ENCODE results near the gene TMEM141. TPM values are rescaled to one million over a fixed set of nuclear protein-coding genes. Genes with fewer than 3 reads are reported as not detected.

TMEM141 gene
- total and polyA plus RNA-seq, 2 donors (not counting 3 experiments of a cell fraction or from before 2014, with no cell fraction given), result 43.2 to 146 TPM

DNA sequence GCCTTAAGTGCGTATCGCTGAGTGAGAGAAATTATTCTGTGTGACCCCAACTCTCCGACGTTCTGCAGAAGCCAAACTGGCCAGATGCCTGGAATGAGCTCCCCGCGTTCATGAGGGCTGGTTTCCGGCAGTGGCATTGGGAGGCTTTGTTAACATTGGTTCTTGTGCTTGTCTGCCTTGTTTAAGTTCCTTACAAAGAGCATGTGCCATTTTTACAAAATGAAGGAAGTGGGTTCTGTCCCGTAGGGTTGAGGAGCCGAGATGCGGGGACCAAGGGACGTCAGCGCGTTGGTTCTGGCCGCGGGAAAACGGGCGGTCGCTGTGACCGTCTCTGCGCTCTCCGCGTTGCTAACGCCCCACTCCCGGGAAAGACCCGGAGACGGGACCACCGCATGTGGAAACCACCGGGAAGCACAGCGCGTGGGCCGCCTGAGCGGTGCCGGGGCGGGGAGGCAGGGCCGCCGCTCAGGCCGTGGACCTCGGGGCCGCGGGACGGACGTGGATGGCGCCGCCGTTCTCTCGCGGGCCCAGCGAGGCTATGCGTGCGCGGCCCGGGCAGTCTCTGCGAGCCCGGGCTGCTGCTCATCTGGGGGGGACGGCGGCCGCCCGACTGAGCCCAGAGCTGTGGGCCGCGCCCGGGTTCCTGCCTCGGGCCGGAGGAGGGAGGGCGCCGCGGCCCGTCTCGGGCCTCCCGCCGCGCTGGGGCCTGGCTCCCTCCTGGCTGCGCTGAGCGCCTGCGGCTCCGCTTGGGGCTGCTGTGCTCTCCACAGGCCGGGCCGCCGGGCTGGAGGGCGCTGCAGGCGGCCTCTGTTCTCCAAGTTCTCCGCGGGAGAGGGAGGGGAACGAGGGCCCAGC, 30.1 kb downstream of the TMEM141 start:
- peak; percentile 28 for FAIRE-seq
- Histone ChIP-seq H3K79me2 (ENCODE audit: control insufficient read depth, insufficient read depth, low read length) (peaks cover 13% of the 10 kb centered on the region), H3K4me3 (replicated peaks in 1 of 3; ENCODE audit: insufficient read depth in 1 of 3, low read depth in 1 of 3, low read length in 3 of 3) (peak overlapping the region in 2 of 3 experiments; percentile 2 to 36), H3K9me1 (replicated peaks; ENCODE audit: control insufficient read depth, extremely low read depth, insufficient read depth, low read length) (no peaks in the 10 kb centered on the region), H3K27me3 (ENCODE audit: control insufficient read depth in 2 of 2, insufficient read depth in 2 of 2, low read length in 2 of 2) (no peaks in the 10 kb centered on the region), H3K9me3 (replicated peaks; ENCODE audit: control insufficient read depth, insufficient read depth, low read length) (no peaks in the 10 kb centered on the region), H4K20me1 (replicated peaks; ENCODE audit: control insufficient read depth, extremely low read depth, insufficient read depth, low read length) (no peaks in the 10 kb centered on the region), H3K4me1 (ENCODE audit: control insufficient read depth, extremely low read depth, insufficient read depth, low read length) (peaks cover 6% of the 10 kb centered on the region), H3K27ac (ENCODE audit: insufficient read depth, low read depth, low read length) (no peak overlapping the region), H2AFZ (ENCODE audit: low read depth, low read length) (peak overlapping the region; percentile 36), H3K9ac (replicated peaks; ENCODE audit: extremely low read depth, insufficient read depth, low read length) (peak overlapping the region; percentile 38), H3K36me3 (ENCODE audit: control insufficient read depth in 2 of 2, extremely low read depth in 1 of 2, insufficient read depth in 2 of 2, low read length in 2 of 2) (peaks cover 2 to 18% of the 10 kb centered on the region in 2 experiments), H3K4me2 (ENCODE audit: insufficient read depth, low read length) (peak overlapping the region; percentile 26)
- ChIA-PET CTCF (interaction anchor here (1.0 to 3.8 kb wide), 5 partner anchors 19 to 214 kb away, joined by 3 to 17 read pairs (median 3); partner anchors contain the start of gene AJM1), POLR2A (interaction anchor here (1.0 kb wide), 1 partner anchor 13 kb away, joined by 7 read pairs; the partner anchor contains the start of gene RABL6)
- DNase-seq (ENCODE audit: low read depth, low spot score), result peak; percentile 51
- dilution Hi-C loops (cut with MboI; ENCODE audit: extremely low pct_ligation_motif_present, low sequenced_read_pairs) (loop anchor here (25.0 kb wide), 1 partner anchor 116 kb away; the partner anchor contains the start of genes C8G and FBXW5), intact Hi-C loops (cut with micrococcal nuclease) (no loop called here)
- TF ChIP-seq, protein P1, sequence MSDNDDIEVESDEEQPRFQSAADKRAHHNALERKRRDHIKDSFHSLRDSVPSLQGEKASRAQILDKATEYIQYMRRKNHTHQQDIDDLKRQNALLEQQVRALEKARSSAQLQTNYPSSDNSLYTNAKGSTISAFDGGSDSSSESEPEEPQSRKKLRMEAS (IDR thresholded peaks at IDR 0.05; ENCODE audit: insufficient read depth, insufficient read length), result no peak
- TF ChIP-seq GATA2 (IDR thresholded peaks at IDR 0.05; ENCODE audit: insufficient read depth, insufficient read length, low read depth, low read length) (no peak), CTCF (IDR thresholded peaks at IDR 0.05; ENCODE audit: extremely low read depth in 1 of 2, insufficient read depth in 1 of 2, low read depth in 1 of 2, low read length in 2 of 2) (no peak), JUN (IDR thresholded peaks at IDR 0.05; ENCODE audit: borderline replicate concordance, insufficient read depth, insufficient read length, low read depth) (no peak), POLR2A (IDR thresholded peaks at IDR 0.05; ENCODE audit: low read depth, low read length) (no peak), FOS (IDR thresholded peaks at IDR 0.05; ENCODE audit: borderline replicate concordance, insufficient read depth, low read length) (no peak), POLR2AphosphoS5 (IDR thresholded peaks at IDR 0.05; ENCODE audit: insufficient read depth, low read depth, low read length) (no peak), MYC (IDR thresholded peaks at IDR 0.05; ENCODE audit: low read depth, low read length) (no peak), EZH2 (IDR thresholded peaks at IDR 0.05; ENCODE audit: borderline replicate concordance, low read depth, low read length, severe bottlenecking) (no peak)
- BruUV-seq (replicated peaks), result no TSS peak

All from endothelial cell of umbilical vein (primary cell).